IMR-90 (cell line): ENCODE measurements around the gene HARS2. TPM values are rescaled to one million over a fixed set of nuclear protein-coding genes. Genes with fewer than 3 reads are reported as not detected.

Experiments used
- ATAC-seq: fragments of 200-7000 bp; cut with Tn5 transposase; 2 replicates; pipeline ENCODE4 v1.9.1; 2020; ENCODE audit warnings: low read depth, mild to moderate bottlenecking, moderate library complexity
- BruUV-seq: library from RNA; stranded (reverse); fragments of 400-500 nt; replicated peaks from 2 replicates; lab custom pipeline; 2021; lab: Mats Ljungman, UMichigan
- CTCF ChIA-PET: fragments of 300-600 bp; formaldehyde crosslinking; extraction: SDS; loops from one replicate; lab custom pipeline; 2021; ENCODE audit warnings: antibody characterized with exemption; lab: Yijun Ruan, JAX
- POLR2A ChIA-PET: fragments of 300-600 bp; sonication (Branson Sonifier 250); formaldehyde crosslinking; loops from one replicate; lab custom pipeline; 2022; ENCODE audit warnings: antibody characterized with exemption; ENCODE audit not compliant: unreplicated experiment; lab: Charles Lee
- DNase-seq: peaks from one replicate; pipeline ENCODE4 v3.0.0; 2013
- H2AFZ ChIP-seq: replicated peaks from 2 replicates; pipeline ENCODE3; 2013; ENCODE audit warnings: low read length, mild to moderate bottlenecking; ENCODE audit not compliant: poor library complexity
- H2AK5ac ChIP-seq: 2 replicates; pipeline ENCODE4 v1.6.1; 2013; ENCODE audit warnings: low read depth, low read length, inconsistent platforms
- H2AK9ac ChIP-seq: replicated peaks from 2 replicates; pipeline ENCODE3; 2013; ENCODE audit warnings: mild to moderate bottlenecking, low read depth, low read length, moderate library complexity; ENCODE audit not compliant: poor library complexity
- H2BK120ac ChIP-seq: 2 replicates; pipeline ENCODE4 v1.6.1; 2013; ENCODE audit warnings: low read depth, low read length, inconsistent platforms
- H2BK15ac ChIP-seq: 3 replicates; pipeline ENCODE4 v1.6.1; 2013; ENCODE audit warnings: low read depth, low read length, inconsistent platforms
- H2BK20ac ChIP-seq: 2 replicates; pipeline ENCODE4 v1.6.1; 2013; ENCODE audit warnings: low read depth, mild to moderate bottlenecking, inconsistent platforms, low read length, moderate library complexity
- H2BK5ac ChIP-seq: 2 replicates; pipeline ENCODE4 v1.6.1; 2013; ENCODE audit warnings: mild to moderate bottlenecking, low read depth, low read length, inconsistent platforms; ENCODE audit not compliant: poor library complexity, severe bottlenecking
- H3K14ac ChIP-seq: replicated peaks from 2 replicates; pipeline ENCODE4 v1.6.1; 2013; ENCODE audit warnings: low read depth, low read length, inconsistent platforms
- H3K18ac ChIP-seq: 2 replicates; pipeline ENCODE4 v1.6.1; 2013; ENCODE audit warnings: low read depth, low read length, control low read depth
- H3K23ac ChIP-seq: 2 replicates; pipeline ENCODE4 v1.6.1; 2013; ENCODE audit warnings: low read depth, low read length, inconsistent platforms
- H3K27ac ChIP-seq: 2 replicates; pipeline ENCODE4 v1.5.1; 2013; ENCODE audit warnings: mild to moderate bottlenecking, control low read depth, low read length; ENCODE audit not compliant: insufficient read depth
- H3K27me3 ChIP-seq: 2 replicates; pipeline ENCODE4 v1.6.1; 2013; ENCODE audit warnings: low read length; ENCODE audit not compliant: control insufficient read depth, insufficient read depth
- H3K36me3 ChIP-seq: 2 replicates; pipeline ENCODE4 v1.6.1; 2013; ENCODE audit warnings: low read length, mixed read lengths; ENCODE audit not compliant: control insufficient read depth, insufficient read depth
- H3K4ac ChIP-seq: 2 replicates; pipeline ENCODE4 v1.6.1; 2013; ENCODE audit warnings: low read depth, low read length, inconsistent platforms
- H3K4me1 ChIP-seq: 2 replicates; pipeline ENCODE4 v1.6.1; 2013; ENCODE audit warnings: low read length, mixed read lengths; ENCODE audit not compliant: control insufficient read depth, insufficient read depth
- H3K4me2 ChIP-seq: 2 replicates; pipeline ENCODE4 v1.6.1; 2013; ENCODE audit warnings: low read depth, mild to moderate bottlenecking, control low read depth, low read length, moderate library complexity
- H3K4me3 ChIP-seq: 2 replicates; pipeline ENCODE4 v1.5.1; 2013; ENCODE audit warnings: low read depth, mild to moderate bottlenecking, control low read depth, low read length, moderate library complexity; ENCODE audit not compliant: insufficient read depth
- H3K56ac ChIP-seq: 2 replicates; pipeline ENCODE4 v1.6.1; 2013; ENCODE audit warnings: low read length, inconsistent platforms; ENCODE audit not compliant: insufficient read depth; ENCODE audit errors: extremely low read depth
- H3K79me1 ChIP-seq, 2 experiments: 2 replicates each; pipeline ENCODE4 v1.6.1; 2013; ENCODE audit warnings: low read length in 2 of 2, inconsistent platforms in 1 of 2, low read depth in 1 of 2
- H3K9ac ChIP-seq: 2 replicates; pipeline ENCODE4 v1.6.1; 2013; ENCODE audit warnings: low read depth, low read length, control low read depth
- H3K9me1 ChIP-seq: 2 replicates; pipeline ENCODE4 v1.6.1; 2013; ENCODE audit warnings: low read length, inconsistent platforms; ENCODE audit not compliant: insufficient read depth
- H3K9me3 ChIP-seq: 2 replicates; pipeline ENCODE4 v1.6.1; 2013; ENCODE audit warnings: low read length; ENCODE audit not compliant: control insufficient read depth, insufficient read depth
- H4K20me1 ChIP-seq: 2 replicates; pipeline ENCODE4 v1.6.1; 2013; ENCODE audit warnings: low read length, inconsistent platforms; ENCODE audit not compliant: insufficient read depth
- H4K5ac ChIP-seq: 2 replicates; pipeline ENCODE4 v1.6.1; 2013; ENCODE audit warnings: mild to moderate bottlenecking, low read depth, low read length, control low read depth
- H4K8ac ChIP-seq, 2 experiments: 2 replicates each; pipeline ENCODE4 v1.6.1; 2013; ENCODE audit warnings: low read depth in 2 of 2, low read length in 2 of 2, control low read depth in 1 of 2, inconsistent platforms in 1 of 2
- H4K91ac ChIP-seq: 2 replicates; pipeline ENCODE4 v1.6.1; 2013; ENCODE audit warnings: low read depth, low read length, inconsistent platforms; ENCODE audit not compliant: insufficient read depth
- BHLHE40 ChIP-seq: fragments of 150-350 bp; IDR thresholded peaks from 2 replicates; pipeline ENCODE4 v1.6.1; 2016; ENCODE audit warnings: mild to moderate bottlenecking, low read depth, low read length
- CEBPB ChIP-seq: IDR thresholded peaks from 2 replicates; pipeline ENCODE4 v1.6.1; 2012; ENCODE audit warnings: low read depth, low read length, improper control_type of control experiment
- CHD1 ChIP-seq: IDR thresholded peaks from 2 replicates; pipeline ENCODE4 v1.6.1; 2012; ENCODE audit warnings: low read depth, low read length, improper control_type of control experiment
- CTCF ChIP-seq: conservative IDR thresholded peaks from 2 replicates; pipeline ENCODE4 v1.5.1; 2012; ENCODE audit warnings: mild to moderate bottlenecking, low read depth, low read length, improper control_type of control experiment
- ELK1 ChIP-seq: fragments of 150-350 bp; IDR thresholded peaks from 2 replicates; pipeline ENCODE4 v1.6.1; 2016; ENCODE audit warnings: low read depth, mild to moderate bottlenecking, low read length, moderate library complexity, borderline replicate concordance
- FOS ChIP-seq: fragments of 150-350 bp; IDR thresholded peaks from 2 replicates; pipeline ENCODE4 v1.6.1; 2016; ENCODE audit warnings: low read depth, low read length
- MAFK ChIP-seq: IDR thresholded peaks from 2 replicates; pipeline ENCODE4 v1.6.1; 2012; ENCODE audit warnings: low read depth, low read length, improper control_type of control experiment
- MAZ ChIP-seq: IDR thresholded peaks from 2 replicates; pipeline ENCODE4 v1.6.1; 2012; ENCODE audit warnings: low read depth, mild to moderate bottlenecking, low read length, improper control_type of control experiment, moderate library complexity, borderline replicate concordance
- MXI1 ChIP-seq: IDR thresholded peaks from 2 replicates; pipeline ENCODE4 v1.6.1; 2012; ENCODE audit warnings: low read depth, mild to moderate bottlenecking, low read length, moderate library complexity, borderline replicate concordance
- NFE2L2 ChIP-seq: fragments of 150-350 bp; IDR thresholded peaks from 2 replicates; pipeline ENCODE4 v1.6.1; 2016; ENCODE audit warnings: low read depth, mild to moderate bottlenecking, low read length
- POLR2A ChIP-seq: IDR thresholded peaks from 2 replicates; pipeline ENCODE4 v1.6.1; 2012; ENCODE audit warnings: mild to moderate bottlenecking, low read depth, low read length
- RAD21 ChIP-seq: IDR thresholded peaks from 2 replicates; pipeline ENCODE4 v1.6.1; 2012; ENCODE audit warnings: low read length, improper control_type of control experiment
- RCOR1 ChIP-seq: IDR thresholded peaks from 2 replicates; pipeline ENCODE4 v1.6.1; 2012; ENCODE audit warnings: mild to moderate bottlenecking, low read length, improper control_type of control experiment; ENCODE audit not compliant: insufficient replicate concordance
- RFX5 ChIP-seq: IDR thresholded peaks from 2 replicates; pipeline ENCODE4 v1.8.0; 2012; ENCODE audit warnings: low read depth, mild to moderate bottlenecking, low read length, moderate library complexity
- SMC3 ChIP-seq: fragments of 150-350 bp; IDR thresholded peaks from 2 replicates; pipeline ENCODE4 v1.6.1; 2016; ENCODE audit warnings: low read depth, mild to moderate bottlenecking, antibody characterized with exemption, low read length, moderate library complexity
- USF2 ChIP-seq: fragments of 150-350 bp; IDR thresholded peaks from 2 replicates; pipeline ENCODE4 v1.6.1; 2017; ENCODE audit warnings: mild to moderate bottlenecking, antibody characterized with exemption, low read length, low read depth
- WGBS, 2 experiments: methylation state at CpG; one replicate each; pipeline versions ENCODE4 v1.1.5 to v1.1.7; 2013; ENCODE audit warnings: missing lambda C conversion rate in 2 of 2; ENCODE audit not compliant: insufficient read length in 1 of 2; ENCODE audit errors: extremely low coverage in 2 of 2; 5-methylcytosine and 5-hydroxymethylcytosine counted together
- dilution Hi-C: fragments of 300-500 bp; cut with HindIII; formaldehyde crosslinking; loops from one replicate; pipeline ENCODE4 v1.14.3; 2018; ENCODE audit warnings: low sequenced_read_pairs; ENCODE audit not compliant: unreplicated experiment
- in situ Hi-C: fragments of 300-500 bp; cut with MboI; formaldehyde crosslinking; loops from 3 replicates; pipeline ENCODE4 v1.14.3; 2019; ENCODE audit warnings: low sequenced_read_pairs, inconsistent platforms, mixed read lengths
- intact Hi-C: fragments of 100-400 bp; cut with micrococcal nuclease; formaldehyde crosslinking; loops from 2 replicates; pipeline ENCODE4 v1.10.0; 2022
- polyA plus RNA-seq, 3 experiments: library from polyadenylated mRNA; depleted of rRNA; stranded (reverse); fragments of >200 nt; gene quantifications; 2 replicates each; pipeline ENCODE4 v1.2.3, GENCODE V29; 2012; ENCODE audit warnings: low replicate concordance in 1 of 3
- total RNA-seq: library from RNA; depleted of rRNA; stranded (reverse); fragments of >200 nt; gene quantifications from 2 replicates; pipeline ENCODE4 v1.2.3, GENCODE V29; 2012

HARS2 gene
- total and polyA plus RNA-seq, 2 of the 4 experiments (the other 2 are of a cell fraction) = 30.1 to 33.0 TPM

- Histone ChIP-seq H3K36me3 (peaks cover 43% of the 10 kb centered on the region), H3K9me3 (no peaks in the 10 kb centered on the region), H3K14ac (no peak overlapping the region), H3K27me3 (no peaks in the 10 kb centered on the region), H3K79me1 (peaks cover 43 to 48% of the 10 kb centered on the region in 2 experiments), H4K8ac (no peak overlapping the region), H3K4me1 (peaks cover 2% of the 10 kb centered on the region; the same call in 1 of the 2 replicates), H2BK20ac (no peak overlapping the region), H3K9ac (no peak overlapping the region), H3K4ac (no peak overlapping the region), H2AFZ (no peak overlapping the region), H2BK15ac (no peak overlapping the region), H3K4me2 (no peak overlapping the region), H4K20me1 (no peaks in the 10 kb centered on the region), H2AK9ac (no peak overlapping the region), H3K9me1 (no peaks in the 10 kb centered on the region), H3K18ac (no peak overlapping the region), H4K91ac (no peak overlapping the region), H3K23ac (no peak overlapping the region), H3K4me3 (no peak overlapping the region), H2BK5ac (no peak overlapping the region), H4K5ac (no peak overlapping the region), H3K27ac (no peak overlapping the region), H2BK120ac (no peak overlapping the region), H2AK5ac (no peak overlapping the region), H3K56ac (no peak overlapping the region)
- DNase-seq (peak; percentile 46), ATAC-seq (no peak)
- TF ChIP-seq RAD21 (no peak), SMC3 (no peak), NFE2L2 (no peak), CTCF (no peak), MAFK (no peak), CHD1 (no peak), USF2 (no peak), FOS (no peak), MAZ (no peak), CEBPB (no peak), RFX5 (no peak), MXI1 (no peak), RCOR1 (no peak), ELK1 (no peak), BHLHE40 (no peak), POLR2A (no peak)
- WGBS, 2 experiments = no CpG with 5 or more reads among the region's 5 CpGs
- ChIA-PET CTCF (no interaction called here), POLR2A (no interaction called here)
- dilution Hi-C loops = no loop called here
- intact Hi-C loops = loop anchor here (10.0 kb wide), 1 partner anchor 449 kb away; no protein-coding TSS in a partner anchor
- in situ Hi-C loops = loop anchor here (25.0 kb wide), 1 partner anchor 893 kb away; no protein-coding TSS in a partner anchor
- BruUV-seq = no TSS peak
These were observed 3.0 kb downstream of the HARS2 start for GRCh38 chr5:140694276-140694675.
